Keratinocyte (primary cell): ENCODE data around the gene SH3BP5.

Experiments
- CTCF ChIP-seq, 3 experiments: IDR thresholded peaks in 1 of 3; conservative IDR thresholded peaks in 1 of 3; optimal IDR thresholded peaks in 1 of 3; 2 replicates in 2 of 3; 3 replicates in 1 of 3; pipeline versions ENCODE3 to v1.5.1; 2011; ENCODE audit warnings: low read length in 3 of 3, mild to moderate bottlenecking in 3 of 3, moderate library complexity in 2 of 3, control low read depth in 1 of 3, inconsistent platforms in 1 of 3; ENCODE audit not compliant: insufficient read depth in 2 of 3; ENCODE audit errors: extremely low read depth in 1 of 3
- EZH2 ChIP-seq: IDR thresholded peaks from one replicate; pipeline ENCODE4 v1.6.1; 2012; ENCODE audit warnings: inconsistent platforms, mild to moderate bottlenecking, low read length, moderate library complexity

DNA sequence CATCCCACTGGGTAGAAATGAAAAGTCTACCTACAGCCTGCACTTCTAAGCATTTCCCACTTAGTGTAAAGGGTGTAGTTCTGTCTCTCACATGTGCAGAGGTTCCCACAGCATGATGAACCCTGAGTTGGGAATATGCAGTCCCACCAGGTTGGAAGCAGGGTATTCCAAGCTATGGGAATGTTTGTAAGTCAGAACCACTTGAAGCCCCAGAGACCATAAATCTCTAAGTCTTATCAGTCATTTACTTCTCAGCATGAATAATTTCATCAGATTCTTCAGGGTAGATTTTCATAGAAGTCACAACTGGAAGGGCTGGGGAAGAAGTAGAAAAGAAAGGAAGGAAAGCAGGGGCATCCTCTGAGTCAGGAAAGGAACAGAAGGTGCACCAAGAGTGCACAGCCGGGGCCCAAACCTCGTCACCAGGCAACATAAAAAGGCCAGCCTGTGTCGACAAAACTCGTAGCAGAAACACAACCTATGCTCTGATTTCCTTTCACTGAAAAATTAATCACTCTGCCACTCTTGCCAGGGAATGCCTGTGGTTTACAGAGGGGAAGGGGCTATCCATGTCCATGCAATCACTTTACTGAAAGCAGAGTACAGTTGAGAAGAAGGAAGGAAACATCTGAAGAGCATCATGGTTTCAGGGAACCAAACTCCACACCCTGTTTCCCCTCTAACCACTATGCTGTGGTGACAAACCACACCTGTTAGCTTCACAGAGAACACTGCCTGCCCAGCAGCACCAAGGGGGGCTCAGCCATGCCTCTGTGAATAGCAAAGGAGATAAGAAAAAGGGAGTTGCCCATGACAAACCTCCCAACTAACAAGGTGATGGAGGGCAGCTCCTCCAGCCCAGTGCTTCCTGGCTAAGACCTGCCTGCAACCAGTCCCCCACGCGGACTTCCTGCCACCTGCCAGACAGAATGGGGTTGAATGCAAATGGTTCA, 40.5 kb downstream of the SH3BP5 start:
- no peak for TF ChIP-seq CTCF (optimal IDR thresholded peaks at IDR 0.05 in 1 of 3, IDR thresholded peaks at IDR 0.05 in 1 of 3, conservative IDR thresholded peaks at IDR 0.05 in 1 of 3; ENCODE audit: extremely low read depth in 1 of 3, insufficient read depth in 2 of 3, low read length in 3 of 3)
- no peak for TF ChIP-seq EZH2
